Frontal cortex (tissue), 4 donors: ENCODE measurements around the gene PKD1. TPM values are rescaled to one million over a fixed set of nuclear protein-coding genes. Genes with fewer than 3 reads are reported as not detected.

ENCODE experiments used
- DNase-seq, 2 donors: peaks; one replicate each; pipeline ENCODE4 v3.0.0; 2012; ENCODE audit warnings: low spot score in 2 of 2
- FAIRE-seq: peaks from 2 replicates; lab custom pipeline; 2012; peaks lifted over from hg19 to GRCh38; lab: Jason Lieb, UNC
- total RNA-seq: library from RNA; depleted of rRNA; stranded (reverse); fragments of >200 nt; gene quantifications from one replicate; pipeline ENCODE4 v1.2.3, GENCODE V29; 2014
- donor health status: control.
- donor health status: control.
- donor health status: control.

Gene PKD1
- total RNA-seq, 1 donor from 2014 or later: 58.3 TPM

DNA sequence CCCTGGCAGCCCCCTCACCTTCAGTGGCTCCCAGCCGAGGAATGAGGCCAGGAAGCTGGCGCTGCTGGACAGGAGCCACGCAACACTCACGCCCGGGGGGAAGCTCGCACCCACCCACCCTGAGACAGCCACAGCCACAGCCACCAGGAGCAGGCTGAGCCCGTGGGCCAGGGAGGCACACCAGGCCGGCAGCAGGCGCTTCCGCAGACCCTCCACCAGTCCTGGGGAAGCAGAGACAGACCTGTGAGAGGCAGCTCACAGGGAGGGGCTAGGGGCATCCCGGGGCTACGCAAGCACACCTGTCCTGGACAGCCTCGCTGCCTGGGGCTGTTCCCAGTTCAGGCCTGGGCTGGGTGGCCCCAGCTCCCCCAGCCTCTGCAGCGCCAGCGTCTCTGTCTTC lies 41.9 kb downstream of the PKD1 start:
- no peak for FAIRE-seq
- no peak for DNase-seq

DNA sequence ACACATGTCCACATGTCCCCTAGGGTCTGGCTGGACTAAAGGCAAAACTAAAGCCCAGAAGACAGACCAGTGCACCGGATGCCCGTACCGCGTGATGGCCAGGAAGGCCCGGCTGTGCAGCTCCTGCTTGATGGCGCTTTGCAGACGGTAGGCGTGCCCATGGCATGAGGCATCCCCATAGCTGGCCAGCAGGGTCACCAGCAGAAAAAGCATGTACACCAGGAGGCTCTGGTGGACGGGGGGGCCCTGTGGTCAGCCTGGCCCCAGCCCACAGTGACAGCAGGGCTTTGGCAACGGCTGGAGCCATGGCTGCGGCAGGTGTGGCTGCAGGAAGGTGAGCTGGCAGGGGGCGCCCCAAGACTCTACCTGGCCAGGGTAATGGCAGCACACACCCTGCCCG lies 42.8 kb downstream of the PKD1 start:
- no peak for FAIRE-seq
- no peak for DNase-seq

DNA sequence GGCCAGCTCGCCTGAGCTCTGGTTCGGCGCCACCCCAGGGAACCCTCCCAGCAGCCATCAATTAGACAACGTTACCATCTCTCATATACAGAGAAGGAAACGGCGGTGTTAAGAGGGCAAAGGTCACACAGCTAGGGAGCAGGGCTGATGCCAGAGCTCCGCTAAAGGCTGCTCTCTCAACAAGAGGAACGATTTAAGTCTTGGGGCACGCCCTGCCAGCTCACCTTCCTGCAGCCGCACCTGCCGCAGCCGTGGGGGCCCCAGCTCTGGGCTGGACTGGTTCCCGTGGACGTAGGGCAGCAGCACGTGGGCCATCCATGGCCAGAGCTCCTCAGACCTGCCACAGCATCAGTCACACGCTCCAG lies 43.5 kb downstream of the PKD1 start:
- DNase-seq (no peak), FAIRE-seq (no peak)

DNA sequence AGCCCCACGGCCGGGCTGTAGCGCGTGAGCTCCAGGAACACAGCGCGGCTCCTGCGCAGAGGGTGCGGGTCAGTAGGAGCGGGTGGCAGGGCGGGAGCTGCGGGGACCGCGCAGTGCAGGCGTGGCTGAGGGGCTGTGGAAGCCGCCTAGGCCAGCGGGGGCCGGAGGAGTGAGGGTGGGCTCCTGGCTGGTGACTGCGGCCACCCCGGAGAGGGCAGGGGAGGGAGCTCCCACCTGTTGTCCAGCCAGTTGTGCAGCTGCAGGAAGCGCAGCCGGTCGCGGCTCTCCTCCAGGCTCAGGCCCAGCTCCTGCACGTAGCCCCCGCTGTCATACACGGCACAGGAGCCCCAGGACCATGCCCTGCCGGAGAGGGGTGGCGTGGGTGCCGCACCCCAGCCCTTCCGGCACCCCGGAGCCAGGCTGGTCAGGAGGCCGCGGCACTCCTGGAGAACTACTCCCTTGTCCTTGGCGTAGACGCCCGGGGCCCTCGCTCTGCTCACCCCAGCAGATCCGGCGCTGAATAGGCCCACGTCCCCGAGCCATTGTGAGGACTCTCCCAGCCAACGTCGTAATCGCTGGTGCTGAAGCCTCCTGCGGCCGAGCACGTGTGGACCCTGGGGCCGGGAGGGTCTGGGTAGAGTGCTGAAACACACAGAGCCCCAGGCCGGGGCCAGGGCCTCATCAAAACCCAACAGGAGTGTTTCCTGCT lies 44.0 kb downstream of the PKD1 start:
- FAIRE-seq: no peak

DNA sequence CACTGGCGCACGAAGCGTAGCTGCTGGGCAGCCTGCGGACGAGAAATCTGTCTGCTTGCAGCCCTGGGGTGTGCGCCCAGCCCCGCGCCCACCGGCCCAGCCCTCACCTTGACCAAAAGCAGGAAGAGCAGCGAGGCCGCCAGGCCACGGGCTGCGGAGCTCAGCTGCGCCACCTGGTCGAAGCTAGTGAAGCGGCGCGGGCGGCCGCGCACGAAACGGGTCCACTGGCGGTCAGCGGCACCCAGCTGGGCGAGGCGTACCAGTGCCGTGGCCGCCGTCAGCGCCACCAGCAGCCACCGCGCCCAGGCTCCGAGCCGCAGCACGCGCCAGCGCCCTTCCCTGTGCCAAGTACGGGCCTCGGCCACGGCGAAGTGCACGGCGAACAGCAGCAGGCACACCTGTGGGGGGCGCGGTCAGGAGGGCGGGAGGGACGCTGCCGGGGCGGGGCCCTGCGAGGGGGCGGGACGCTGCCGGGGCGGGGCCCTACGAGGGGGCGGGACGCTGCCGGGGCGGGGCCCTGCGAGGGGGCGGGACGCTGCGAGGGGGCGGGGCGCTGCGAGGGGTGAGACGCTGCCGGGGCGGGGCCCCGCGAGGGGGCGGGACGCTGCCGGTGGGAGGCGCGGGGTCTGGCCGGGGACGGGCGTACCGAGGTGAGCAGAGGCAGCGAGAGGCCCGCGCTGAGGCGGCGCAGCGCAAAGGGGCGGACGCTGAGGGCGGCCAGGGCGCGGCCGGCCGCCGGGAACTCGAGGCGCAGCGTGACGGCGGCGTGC lies 44.7 kb downstream of the PKD1 start:
- FAIRE-seq (no peak), DNase-seq (peak in 1 of 2 donors; percentile 78)

More for the DNA sequence above, 44.0 kb downstream of the PKD1 start:
- no peak for DNase-seq

DNA sequence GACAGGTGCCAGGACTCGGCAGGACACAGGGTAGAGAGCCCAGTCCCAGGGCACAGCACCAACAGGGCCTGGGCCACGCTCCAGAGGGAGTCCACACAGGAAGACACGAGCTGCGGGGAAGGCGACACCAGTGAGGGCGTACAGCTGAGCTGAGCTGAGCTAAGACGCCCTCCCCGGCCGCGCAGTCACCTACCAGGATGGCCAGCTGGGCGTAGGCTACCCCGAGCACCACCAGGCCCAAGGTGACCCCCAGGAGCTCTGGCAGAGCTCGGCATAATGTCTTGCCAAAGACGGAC lies 45.3 kb downstream of the PKD1 start:
- FAIRE-seq: no peak
- no peak for DNase-seq

DNA sequence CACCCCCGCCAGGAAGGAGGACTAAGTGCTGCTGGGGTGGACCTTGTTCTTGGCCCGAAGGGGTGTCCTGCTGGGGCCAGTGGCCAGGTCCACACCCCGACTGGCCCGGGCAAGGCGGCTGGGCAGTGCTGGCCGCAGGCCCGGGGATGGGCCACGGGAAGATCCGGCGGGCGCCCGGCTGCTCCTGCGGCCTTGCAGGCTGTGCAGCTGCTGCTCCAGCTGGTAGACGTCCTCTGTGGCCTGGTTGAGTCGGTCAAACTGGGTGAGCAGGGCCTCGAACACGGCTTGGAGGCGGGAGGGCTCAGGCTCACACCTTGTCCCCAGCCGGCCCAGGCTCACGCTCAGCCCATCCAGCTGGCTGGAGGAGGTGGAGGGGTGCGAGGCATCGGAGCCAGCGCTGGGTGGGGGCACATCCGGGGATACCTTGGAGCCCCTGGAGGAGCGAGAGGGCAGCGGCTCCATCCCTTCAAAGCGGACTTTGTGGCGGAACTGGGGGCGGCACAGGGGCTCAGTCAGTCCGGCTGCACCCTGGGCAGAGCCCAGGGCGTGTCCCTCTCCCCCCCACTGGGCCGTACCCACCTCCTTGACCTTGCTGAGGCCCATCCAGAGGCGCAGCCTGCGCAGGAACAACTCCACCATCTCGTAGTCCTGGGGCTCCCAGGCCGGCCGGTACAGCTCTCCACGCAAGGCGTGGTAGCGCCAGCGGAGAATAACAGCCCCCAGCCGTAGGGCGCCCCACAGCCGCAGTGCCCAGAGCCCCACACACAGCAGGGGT lies 45.8 kb downstream of the PKD1 start:
- FAIRE-seq (no peak), DNase-seq (no peak)

DNA sequence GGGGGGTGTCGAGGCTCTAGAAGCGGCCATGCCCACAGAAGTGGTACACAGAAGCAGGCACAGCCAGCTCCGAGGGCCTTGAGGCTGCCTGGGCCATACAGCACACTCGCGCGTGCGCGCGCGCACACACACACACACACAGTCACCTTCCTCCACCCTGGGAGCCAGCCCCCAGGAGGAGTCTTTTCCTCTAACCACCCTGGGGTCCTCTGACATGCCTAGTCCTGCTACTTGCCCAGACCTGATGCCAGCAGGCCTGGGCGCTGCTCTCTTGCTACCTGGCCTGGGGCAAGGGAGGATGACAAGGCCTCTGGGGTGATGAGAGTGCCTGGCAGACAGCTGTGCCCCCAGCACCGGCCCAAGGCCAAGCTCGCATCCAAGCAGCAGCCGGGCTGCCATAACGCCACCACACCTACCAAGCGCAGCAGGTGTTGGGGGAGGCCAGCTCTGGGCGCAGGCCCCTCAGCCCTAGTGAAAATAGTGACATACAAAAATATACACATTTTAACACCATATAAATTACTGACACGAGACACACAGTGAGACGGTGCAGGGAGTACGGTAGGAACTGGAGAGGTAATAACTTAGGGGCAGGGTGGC lies 46.8 kb downstream of the PKD1 start:
- DNase-seq: no peak
- no peak for FAIRE-seq

DNA sequence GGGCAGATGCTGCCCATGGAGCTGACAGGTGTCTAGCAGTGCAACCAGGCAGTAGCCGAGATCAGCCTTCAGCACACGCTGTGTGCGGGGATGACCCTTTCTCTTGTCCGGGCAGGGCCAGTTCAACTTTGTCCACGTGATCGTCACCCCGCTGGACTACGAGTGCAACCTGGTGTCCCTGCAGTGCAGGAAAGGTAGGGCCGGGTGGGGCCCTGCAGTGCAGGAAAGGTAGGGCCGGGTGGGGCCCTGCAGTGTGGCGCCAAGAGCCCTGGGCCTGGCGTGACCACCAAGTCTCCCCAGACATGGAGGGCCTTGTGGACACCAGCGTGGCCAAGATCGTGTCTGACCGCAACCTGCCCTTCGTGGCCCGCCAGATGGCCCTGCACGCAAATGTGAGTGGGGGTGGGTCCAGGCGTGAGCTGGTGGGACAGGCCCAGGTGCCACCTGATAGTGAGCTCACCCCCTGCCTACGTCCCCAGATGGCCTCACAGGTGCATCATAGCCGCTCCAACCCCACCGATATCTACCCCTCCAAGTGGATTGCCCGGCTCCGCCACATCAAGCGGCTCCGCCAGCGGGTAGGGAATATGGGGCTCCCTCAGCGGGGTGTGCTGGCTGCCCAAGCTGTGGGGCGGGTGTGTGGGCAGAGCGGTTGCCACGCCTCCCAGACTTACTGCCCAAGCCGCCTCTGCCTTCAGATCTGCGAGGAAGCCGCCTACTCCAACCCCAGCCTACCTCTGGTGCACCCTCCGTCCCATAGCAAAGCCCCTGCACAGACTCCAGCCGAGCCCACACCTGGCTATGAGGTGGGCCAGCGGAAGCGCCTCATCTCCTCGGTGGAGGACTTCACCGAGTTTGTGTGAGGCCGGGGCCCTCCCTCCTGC lies 47.7 kb downstream of the PKD1 start:
- no peak for FAIRE-seq
- DNase-seq: peak in 1 of 2 donors; percentile 40

DNA sequence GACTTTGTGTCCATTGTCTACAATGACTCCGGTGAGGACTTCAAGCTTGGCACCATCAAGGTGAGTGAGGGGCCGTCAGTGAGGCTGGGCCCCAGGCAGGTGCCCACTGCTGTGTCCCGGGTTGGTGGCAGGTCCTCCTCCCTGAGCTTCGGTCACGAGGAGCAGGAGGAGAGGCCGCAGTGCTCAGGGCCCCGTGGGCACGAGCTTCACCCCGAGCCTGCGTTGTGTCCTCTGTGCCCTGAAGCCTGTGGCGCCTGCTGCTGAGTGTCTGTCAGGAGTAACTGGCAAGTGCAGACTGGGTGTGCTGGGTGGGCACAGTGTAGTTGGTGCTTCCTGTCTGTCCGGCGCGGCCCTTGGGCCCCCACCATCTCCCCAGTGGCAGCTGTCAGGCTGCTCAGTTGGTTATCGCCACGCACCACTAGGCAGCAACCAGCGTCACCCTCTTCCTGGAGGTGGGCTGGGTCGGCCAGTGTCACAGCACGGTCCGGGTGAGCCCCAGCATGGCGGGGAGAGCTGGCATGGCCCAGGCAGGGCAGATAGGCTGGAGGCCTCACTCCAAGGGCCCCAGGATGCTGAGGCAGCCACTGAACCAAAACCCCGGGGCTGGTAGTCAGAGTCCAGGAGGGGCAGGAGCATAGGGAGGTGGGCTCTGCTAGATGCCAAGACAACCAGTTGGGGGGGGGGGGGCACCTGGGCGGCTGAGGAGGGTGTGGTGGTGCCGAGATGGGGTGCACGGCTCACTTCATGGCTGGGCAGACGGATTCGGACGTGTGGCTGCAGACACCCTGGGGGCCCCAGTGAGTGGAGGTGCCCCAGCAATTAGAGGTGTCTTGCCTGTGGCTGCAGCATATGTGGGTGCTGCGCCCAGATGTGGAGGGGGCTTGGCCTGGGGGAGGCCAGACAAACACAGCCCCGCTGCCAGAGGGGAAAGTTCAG lies 48.6 kb downstream of the PKD1 start:
- no peak for FAIRE-seq
- DNase-seq: peak in 1 of 2 donors; percentile 42

DNA sequence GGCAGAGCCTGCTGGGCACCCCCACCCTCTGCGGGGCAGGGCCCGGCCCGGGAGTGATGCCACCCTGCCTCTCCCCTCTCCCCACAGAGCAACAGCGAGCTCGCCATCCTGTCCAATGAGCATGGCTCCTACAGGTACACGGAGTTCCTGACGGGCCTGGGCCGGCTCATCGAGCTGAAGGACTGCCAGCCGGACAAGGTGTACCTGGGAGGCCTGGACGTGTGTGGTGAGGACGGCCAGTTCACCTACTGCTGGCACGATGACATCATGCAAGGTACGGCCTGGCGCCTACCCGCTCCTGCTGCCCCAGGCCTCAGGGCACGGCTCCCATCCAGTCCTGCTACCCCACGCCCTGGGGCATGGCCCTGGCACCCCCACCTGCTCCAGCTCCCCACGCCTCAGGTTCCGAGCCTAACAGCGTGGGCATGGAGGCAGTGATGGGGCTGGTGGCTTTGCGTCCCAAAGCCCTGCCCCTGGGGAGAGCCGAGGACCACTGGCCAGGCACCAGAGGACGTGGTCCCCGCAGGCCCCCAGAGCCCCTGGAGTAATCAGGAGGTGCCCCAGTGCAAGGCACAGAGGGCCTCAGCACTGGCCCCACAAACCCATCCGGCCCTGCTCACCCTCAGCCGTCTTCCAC lies 49.5 kb downstream of the PKD1 start:
- FAIRE-seq (no peak), DNase-seq (peak in 1 of 2 donors; percentile 49)

DNA sequence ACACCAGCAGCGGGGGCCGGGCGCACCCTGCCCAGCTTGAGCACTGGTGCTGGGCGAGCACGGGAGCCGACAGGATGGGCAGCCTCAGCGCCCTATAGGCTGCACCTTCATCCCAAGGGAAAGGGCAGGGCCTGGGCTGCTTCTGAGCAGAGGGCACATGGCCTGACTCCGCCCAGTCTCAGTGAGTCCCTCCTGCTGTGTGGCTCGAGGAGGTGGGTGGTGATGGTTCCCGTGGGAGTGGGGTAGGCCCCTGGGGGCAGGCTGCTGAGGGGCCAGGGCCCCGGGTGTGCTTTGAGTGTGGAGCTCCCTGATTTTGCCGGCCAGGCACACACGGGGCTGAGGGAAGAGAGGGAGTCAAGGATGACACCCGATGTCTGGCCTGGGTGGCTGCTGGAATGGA lies 50.0 kb downstream of the PKD1 start:
- FAIRE-seq (no peak), DNase-seq (peak in 1 of 2 donors; percentile 46)

DNA sequence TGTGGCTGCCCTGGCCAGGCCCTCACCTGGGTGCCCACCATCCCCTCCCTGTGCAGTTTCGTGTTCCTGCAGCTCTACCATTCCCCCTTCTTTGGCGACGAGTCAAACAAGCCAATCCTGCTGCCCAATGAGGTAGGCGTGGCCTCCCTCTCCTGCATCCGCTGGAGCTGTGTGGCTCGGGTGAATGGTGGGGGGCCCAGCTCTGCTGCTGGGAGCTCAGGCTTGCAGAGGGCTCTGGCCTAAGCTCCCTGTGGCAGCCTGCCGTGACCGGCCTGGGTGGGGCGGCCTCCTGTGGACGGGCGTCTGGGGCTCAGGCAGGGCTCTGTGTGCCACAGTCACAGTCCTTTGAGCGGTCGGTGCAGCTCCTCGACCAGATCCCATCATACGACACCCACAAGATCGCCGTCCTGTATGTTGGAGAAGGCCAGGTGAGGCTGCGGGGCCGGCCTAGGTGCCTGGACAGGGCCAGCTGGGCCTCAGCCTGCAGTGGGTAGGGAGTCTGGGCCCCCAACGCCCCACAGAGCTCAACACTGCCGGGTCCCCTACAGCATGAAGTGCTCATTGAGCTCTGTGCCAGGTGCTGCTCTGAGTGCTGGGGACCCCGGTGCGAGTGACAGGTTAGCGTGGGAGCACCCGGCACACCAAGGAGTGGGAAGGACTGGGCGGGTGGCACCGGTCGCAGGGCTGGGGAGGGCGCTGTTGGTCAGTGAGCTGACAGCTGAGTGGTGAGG lies 50.6 kb downstream of the PKD1 start:
- FAIRE-seq (no peak), DNase-seq (peak in 1 of 2 donors; percentile 40)

DNA sequence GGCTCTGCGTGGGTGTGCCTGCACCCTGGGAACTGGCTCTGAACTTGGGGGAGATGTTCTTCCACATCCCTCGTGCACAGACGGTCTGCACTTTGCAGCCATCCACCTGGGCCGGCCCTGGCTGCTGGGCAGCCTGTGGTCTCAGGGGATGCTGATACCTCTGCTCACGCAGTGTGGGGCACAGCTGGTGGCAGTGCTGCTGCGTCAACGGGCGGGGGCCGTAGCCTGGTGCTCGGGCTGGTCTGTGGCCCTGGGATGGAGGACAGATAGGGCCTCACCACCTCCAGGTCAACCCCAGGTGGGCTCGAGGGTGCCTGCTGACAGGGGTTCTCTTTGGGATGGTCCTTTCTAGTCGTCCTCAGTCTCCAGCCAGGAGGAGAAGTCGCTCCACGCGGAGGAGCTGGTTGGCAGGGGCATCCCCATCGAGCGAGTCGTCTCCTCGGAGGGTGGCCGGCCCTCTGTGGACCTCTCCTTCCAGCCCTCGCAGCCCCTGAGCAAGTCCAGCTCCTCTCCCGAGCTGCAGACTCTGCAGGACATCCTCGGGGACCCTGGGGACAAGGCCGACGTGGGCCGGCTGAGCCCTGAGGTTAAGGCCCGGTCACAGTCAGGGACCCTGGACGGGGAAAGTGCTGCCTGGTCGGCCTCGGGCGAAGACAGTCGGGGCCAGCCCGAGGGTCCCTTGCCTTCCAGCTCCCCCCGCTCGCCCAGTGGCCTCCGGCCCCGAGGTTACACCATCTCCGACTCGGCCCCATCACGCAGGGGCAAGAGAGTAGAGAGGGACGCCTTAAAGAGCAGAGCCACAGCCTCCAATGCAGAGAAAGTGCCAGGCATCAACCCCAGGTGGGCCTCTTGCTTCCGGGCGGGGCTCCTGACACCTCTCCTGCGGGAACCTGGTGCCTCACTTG lies 51.6 kb downstream of the PKD1 start:
- peak in 1 of 2 donors; percentile 43 for DNase-seq
- no peak for FAIRE-seq

DNA sequence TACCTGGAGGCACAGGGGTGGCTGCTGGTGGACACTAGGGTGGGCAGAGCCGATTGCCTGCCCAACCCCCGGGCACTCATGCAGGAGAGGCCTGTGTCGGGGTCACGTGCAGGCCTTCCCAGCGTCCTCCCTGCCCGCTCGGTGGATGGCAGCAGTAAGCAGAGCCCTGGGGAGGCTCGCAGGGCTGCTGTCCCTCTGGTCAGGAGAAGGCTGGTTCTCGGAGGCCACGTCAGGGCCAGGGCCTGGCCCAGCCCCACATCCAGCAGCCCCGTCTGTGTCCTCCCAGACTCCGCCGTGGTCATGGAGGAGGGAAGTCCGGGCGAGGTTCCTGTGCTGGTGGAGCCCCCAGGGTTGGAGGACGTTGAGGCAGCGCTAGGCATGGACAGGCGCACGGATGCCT lies 52.3 kb downstream of the PKD1 start:
- no peak for DNase-seq
- FAIRE-seq: no peak

DNA sequence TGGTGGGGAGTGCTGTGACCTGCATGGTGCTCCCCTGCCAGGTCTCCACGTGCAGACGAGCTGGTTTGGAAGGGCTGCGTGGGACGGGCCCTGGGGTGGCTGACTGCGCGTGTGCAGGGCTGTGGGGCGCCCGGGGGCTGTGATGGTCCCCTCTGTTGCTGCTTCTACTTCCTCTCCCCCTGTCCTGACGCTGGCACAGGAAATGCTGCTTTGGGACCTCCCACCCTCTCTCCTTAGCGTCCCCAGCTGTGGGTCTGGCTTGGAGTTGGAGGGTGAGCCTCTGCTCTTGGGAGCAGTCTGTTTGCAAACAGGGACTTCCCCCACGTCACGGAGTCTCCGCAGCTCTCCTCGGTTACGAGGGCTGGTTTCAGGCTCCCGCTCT lies 52.7 kb downstream of the PKD1 start:
- FAIRE-seq (no peak), DNase-seq (no peak)
